ENCODE data around the gene STK24. TPM values are rescaled to one million over a fixed set of nuclear protein-coding genes. Genes with fewer than 3 reads are reported as not detected.
A peak's percentile ranks its signal among the peaks of the same experiment; 100 is the strongest.

STK24 gene
- total RNA-seq, 1 donor from 2014 or later = 121 TPM

DNA sequence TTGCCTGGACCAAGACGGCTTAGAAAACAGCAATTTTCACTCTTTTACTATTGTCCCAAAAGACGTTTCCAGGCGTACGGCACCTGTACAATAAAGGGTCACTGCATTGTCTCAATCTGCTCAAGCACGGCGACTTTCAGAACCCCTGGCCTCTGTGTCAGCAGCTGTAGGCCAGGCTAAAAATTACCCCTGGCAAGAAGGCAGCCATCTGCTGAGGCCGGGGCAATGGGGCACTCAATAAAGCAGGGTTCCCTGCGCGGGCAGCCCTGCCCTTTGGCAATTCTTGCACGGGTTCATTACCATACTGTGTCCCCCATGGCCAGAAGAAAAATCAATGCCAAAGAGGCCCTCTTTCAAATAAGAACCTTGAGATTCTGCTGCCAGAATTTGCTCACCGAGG is 52.1 kb downstream of the STK24 start:
- no peak for DNase-seq (ENCODE audit: extremely low spot score, unreplicated experiment)
- H3K4me1 Mint-ChIP-seq (ENCODE audit: unreplicated experiment) = peaks cover 56% of the 10 kb centered on the region
- TF ChIP-seq, protein P1, sequence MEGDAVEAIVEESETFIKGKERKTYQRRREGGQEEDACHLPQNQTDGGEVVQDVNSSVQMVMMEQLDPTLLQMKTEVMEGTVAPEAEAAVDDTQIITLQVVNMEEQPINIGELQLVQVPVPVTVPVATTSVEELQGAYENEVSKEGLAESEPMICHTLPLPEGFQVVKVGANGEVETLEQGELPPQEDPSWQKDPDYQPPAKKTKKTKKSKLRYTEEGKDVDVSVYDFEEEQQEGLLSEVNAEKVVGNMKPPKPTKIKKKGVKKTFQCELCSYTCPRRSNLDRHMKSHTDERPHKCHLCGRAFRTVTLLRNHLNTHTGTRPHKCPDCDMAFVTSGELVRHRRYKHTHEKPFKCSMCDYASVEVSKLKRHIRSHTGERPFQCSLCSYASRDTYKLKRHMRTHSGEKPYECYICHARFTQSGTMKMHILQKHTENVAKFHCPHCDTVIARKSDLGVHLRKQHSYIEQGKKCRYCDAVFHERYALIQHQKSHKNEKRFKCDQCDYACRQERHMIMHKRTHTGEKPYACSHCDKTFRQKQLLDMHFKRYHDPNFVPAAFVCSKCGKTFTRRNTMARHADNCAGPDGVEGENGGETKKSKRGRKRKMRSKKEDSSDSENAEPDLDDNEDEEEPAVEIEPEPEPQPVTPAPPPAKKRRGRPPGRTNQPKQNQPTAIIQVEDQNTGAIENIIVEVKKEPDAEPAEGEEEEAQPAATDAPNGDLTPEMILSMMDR (conservative IDR thresholded peaks at IDR 0.05) = no peak
- peak overlapping the region; percentile 11 for H3K27ac Mint-ChIP-seq
- no peaks in the 10 kb centered on the region for H3K27me3 Mint-ChIP-seq
- no peaks in the 10 kb centered on the region for H3K9me3 Mint-ChIP-seq
- no peak overlapping the region for H3K4me3 Mint-ChIP-seq
- peaks cover 18% of the 10 kb centered on the region for H3K36me3 Mint-ChIP-seq

DNA sequence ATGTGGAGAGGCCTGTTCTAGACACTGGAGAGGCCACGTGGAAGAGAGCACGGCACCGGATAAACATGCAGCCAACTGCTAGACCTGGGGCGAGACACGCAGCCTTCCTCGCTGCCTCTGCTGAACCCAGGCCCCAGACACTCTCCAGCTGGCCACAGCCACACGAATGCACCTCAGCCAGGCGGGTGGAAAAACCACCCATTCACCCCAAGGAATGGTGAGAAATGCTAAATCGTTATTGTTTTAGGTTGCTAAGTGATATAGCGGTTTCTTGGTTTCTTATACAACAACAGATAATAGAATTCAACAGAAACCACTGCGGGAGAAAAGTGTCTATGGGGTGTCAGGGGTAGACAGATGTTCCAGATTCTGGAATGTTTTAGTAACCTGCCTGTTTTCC is 52.5 kb downstream of the STK24 start:
- H3K9me3 Mint-ChIP-seq = no peaks in the 10 kb centered on the region
- H3K36me3 Mint-ChIP-seq = peaks cover 17% of the 10 kb centered on the region
- TF ChIP-seq, protein P1 (conservative IDR thresholded peaks at IDR 0.05) = no peak
- H3K27me3 Mint-ChIP-seq = no peaks in the 10 kb centered on the region
- H3K4me3 Mint-ChIP-seq = no peak overlapping the region
- peaks cover 54% of the 10 kb centered on the region for H3K4me1 Mint-ChIP-seq (ENCODE audit: unreplicated experiment)
- peak overlapping the region; percentile 11 for H3K27ac Mint-ChIP-seq
- no peak for DNase-seq (ENCODE audit: extremely low spot score, unreplicated experiment)

DNA sequence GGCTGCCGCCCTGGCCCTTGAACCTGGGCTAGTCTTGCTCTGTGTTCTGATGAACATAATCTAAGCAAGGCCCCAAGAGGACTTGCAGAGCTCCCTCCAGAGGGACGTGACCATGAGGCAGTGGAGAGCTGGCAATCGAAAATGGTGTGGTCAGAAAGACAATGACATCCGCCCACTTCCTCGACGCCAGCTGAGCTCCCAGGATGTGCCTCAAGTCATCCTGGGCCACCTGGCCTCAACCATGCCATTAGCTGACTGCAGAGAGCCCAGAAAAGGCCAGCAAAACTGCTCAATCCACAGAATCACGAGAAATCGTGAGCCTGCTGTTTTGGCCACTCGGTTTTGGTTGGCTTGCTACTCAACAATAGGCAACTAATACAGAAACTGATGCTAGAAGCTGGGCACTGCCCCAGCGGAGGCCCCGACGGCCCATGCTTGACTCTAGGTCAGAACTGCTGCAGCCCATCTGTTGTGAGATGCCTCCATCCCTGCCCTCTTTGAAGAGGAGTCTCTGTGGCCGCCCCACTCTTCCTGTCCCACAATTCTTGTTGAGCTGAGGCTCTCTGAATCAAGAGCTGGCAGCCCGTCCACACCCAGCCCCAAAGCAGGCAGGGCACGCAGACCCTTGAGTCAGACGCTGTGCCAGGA is 53.3 kb downstream of the STK24 start:
- peaks cover 16% of the 10 kb centered on the region for H3K36me3 Mint-ChIP-seq
- TF ChIP-seq, protein P1 (conservative IDR thresholded peaks at IDR 0.05) = no peak
- H3K4me3 Mint-ChIP-seq = no peak overlapping the region
- no peaks in the 10 kb centered on the region for H3K27me3 Mint-ChIP-seq
- no peak for DNase-seq (ENCODE audit: extremely low spot score, unreplicated experiment)
- H3K9me3 Mint-ChIP-seq = no peaks in the 10 kb centered on the region
- H3K27ac Mint-ChIP-seq = no peak overlapping the region
- H3K4me1 Mint-ChIP-seq (ENCODE audit: unreplicated experiment) = peaks cover 48% of the 10 kb centered on the region

- no peak overlapping the region for H3K4me3 Mint-ChIP-seq
Measured at GRCh38 chr13:98522371-98522770, 54.5 kb downstream of the STK24 start.

GRCh38 chr13:98521461-98522247 is 55.3 kb downstream of the STK24 start:
- H3K4me1 Mint-ChIP-seq (ENCODE audit: unreplicated experiment) = peaks cover 47% of the 10 kb centered on the region
- peak overlapping the region; percentile 62 for H3K27ac Mint-ChIP-seq

More at GRCh38 chr13:98522371-98522770, 54.5 kb downstream of the STK24 start:
- DNase-seq (ENCODE audit: extremely low spot score, unreplicated experiment) = no peak
- Mint-ChIP-seq H3K27ac (peak overlapping the region; percentile 62), H3K27me3 (no peaks in the 10 kb centered on the region), H3K36me3 (peaks cover 20% of the 10 kb centered on the region), H3K9me3 (no peaks in the 10 kb centered on the region), H3K4me1 (ENCODE audit: unreplicated experiment) (peaks cover 48% of the 10 kb centered on the region)
- TF ChIP-seq, protein P1 (conservative IDR thresholded peaks at IDR 0.05) = no peak

More at GRCh38 chr13:98521461-98522247, 55.3 kb downstream of the STK24 start:
- TF ChIP-seq, protein P1 (conservative IDR thresholded peaks at IDR 0.05) = no peak
- H3K36me3 Mint-ChIP-seq = peaks cover 17% of the 10 kb centered on the region
- DNase-seq (ENCODE audit: extremely low spot score, unreplicated experiment) = no peak
- no peaks in the 10 kb centered on the region for H3K9me3 Mint-ChIP-seq
- no peak overlapping the region for H3K4me3 Mint-ChIP-seq
- H3K27me3 Mint-ChIP-seq = no peaks in the 10 kb centered on the region
